ENCODE measurements around the gene MORC1. TPM values are rescaled to one million over a fixed set of nuclear protein-coding genes. Genes with fewer than 3 reads are reported as not detected.
"Not testable (repeated sequence)": the region's sequence is repeated elsewhere in the genome, so short reads cannot be mapped to it uniquely, and the experiment has no call there.

MORC1 gene
- not detected for polyA plus RNA-seq (2013, experiment 1 of 2; ENCODE audit: insufficient read length)
- polyA plus RNA-seq (2013, experiment 2 of 2; ENCODE audit: insufficient read length) = not detected

DNA sequence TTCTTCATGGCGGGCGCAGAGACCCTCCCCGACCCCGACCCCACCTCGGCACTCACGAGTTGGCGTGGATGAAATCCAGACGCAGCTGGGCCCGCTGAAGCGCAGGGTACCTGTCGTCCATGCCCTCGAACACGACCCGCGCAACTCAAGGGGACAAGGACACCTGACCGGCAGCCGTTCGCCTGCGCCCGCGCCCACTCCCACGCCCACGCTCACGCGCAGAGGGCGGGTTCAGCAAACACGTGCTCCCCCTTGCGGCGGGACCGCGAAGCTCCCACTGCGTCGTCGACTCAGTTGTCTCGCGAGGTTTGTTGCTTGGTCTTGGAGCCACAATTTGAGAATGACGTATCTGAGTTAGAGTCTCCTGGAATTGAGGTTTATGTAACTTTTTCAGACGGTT lies at the start of gene MORC1:
TSS of gene MORC1 (minus strand) at position 196 of the 400 bp plus-strand sequence. CDS start at position 121, 75 bp downstream.
- no peak for DNase-seq

GRCh38 chr3:109165905-109166304 lies 48.0 kb upstream of the MORC1 start:
- no peak for DNase-seq

DNA sequence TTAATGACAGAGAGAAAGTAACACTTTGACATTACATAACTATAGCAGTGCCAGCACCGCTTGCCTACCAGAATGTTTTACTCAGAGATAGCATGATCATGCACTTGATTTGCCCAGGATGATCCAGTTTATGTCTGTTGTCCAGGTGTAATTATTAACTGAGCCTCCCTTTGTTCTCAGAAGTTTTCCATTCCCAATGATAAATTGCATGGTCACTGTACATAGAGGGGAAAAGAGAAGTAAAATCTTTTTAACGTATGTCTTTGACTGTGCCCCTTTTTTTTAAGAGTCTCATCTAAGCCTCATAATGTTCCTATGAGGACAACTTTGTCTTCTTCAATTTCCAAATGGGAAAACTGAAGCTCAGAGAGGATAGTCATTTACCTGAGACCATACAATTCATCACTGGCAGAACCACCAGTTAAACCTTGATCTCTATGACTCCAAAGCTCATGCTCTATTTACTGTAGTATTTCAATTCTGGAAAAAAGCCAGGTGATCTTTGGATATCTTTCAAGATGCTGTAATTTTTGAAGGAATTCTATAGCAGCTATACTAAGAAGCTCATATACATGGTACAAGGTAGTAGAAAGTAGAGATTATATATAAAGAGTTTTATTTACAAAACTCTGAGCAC lies 43.7 kb upstream of the MORC1 start:
- DNase-seq = no peak

- DNase-seq = no peak
Observed at GRCh38 chr3:109155828-109156227, 37.9 kb upstream of the MORC1 start.

DNA sequence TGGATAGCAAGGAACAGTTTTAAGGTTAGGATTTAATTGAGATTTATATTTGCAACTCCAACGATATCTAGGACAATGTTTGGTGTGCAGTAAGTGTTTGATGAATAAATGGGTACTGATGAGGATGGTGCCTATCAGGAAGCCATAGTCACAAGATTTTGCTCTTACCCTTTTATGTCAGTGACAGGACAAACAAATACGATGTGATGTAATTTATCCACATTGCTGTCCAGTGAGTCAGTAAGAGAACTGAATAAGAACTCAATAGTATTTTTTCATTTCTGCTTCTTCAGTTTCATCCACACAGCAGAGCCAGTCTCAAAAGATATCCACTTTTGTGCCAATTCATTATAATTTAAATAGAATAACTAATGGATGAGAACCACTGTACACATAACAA lies 37.0 kb upstream of the MORC1 start:
- no peak for DNase-seq

DNA sequence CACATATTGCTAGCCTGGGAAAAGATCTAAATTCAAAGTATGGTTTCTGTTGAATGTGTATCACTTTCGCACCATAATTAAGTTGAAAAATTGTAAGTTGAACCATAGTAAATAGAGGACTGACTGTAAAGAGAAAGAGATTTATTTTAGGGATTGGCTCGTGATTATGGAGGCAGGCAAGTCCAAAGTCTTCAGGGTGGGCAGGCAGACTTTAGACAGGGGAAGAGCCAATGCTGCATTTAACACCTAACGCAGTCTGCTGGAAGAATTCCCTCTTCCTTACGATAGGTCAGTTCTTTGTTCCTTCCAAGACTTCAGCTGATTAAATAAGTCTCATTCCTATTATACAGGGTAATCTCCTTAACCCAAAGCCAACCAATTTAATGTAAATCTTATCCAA lies 34.4 kb upstream of the MORC1 start:
- no peak for DNase-seq

DNA sequence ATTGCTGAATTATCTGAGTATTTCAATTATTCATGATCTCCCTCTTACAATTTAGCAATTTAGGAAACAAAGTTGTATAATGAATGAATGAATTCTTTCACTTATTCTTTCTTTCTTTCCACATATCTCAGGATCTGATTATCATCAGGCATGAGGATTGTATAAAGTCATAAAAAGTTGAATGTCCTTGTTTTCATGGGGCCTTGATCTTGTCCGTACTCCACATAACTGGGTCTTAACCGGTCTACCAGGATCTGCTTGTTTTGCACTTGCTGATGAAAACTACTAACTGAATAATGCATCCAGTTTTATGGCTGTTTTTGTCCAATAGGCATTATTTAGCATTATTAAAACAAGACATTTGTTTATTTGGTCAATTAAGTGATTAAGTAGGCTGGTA lies 31.1 kb upstream of the MORC1 start:
- DNase-seq = no peak

- DNase-seq = no peak
Observed at GRCh38 chr3:109143646-109144045, 25.7 kb upstream of the MORC1 start.

GRCh38 chr3:109140318-109140717 lies 22.4 kb upstream of the MORC1 start:
- DNase-seq = no peak

DNA sequence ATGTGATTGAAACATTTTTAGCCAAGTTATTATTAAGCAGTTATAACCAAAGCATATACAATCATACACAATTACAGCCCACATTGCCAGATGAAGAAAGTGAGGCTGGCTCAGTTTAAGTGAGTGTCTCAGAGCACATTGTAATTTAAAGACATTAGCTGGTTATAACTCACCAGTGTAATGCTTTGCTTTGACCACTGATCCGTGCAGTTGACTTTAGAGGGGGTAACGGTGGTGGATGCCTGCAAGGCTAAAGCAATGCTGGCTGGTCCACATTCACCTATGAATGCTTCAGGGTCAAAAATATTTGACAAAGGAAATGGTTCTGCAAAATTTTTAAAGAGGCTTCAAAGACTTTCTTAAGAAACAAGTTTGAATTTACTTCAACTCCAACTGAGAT lies 19.8 kb upstream of the MORC1 start:
- no peak for DNase-seq

- no peak for DNase-seq
Observed at GRCh38 chr3:109136523-109136922, 18.6 kb upstream of the MORC1 start, which contains the start of gene C3orf85. Gene C3orf85 (plus strand): TSS chr3:109136719. CDS start chr3:109136848, 129 bp downstream.

DNA sequence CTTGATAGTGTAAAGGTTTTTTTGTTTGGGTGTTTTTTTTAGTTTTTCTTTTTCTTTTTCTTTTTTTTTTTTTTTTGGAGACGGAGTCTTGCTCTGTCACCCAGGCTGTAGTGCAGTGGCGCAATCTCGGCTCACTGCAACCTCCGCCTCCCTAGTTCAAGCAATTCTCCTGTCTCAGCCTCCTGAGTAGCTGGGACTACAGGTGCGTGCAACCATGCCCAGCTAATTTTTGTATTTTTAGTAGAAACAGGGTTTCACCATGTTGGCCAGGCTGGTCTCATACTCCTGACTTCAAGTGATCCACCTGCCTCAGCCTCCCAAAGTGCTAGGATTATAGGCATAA lies 15.5 kb upstream of the MORC1 start:
- not testable (repeated sequence) for DNase-seq

DNA sequence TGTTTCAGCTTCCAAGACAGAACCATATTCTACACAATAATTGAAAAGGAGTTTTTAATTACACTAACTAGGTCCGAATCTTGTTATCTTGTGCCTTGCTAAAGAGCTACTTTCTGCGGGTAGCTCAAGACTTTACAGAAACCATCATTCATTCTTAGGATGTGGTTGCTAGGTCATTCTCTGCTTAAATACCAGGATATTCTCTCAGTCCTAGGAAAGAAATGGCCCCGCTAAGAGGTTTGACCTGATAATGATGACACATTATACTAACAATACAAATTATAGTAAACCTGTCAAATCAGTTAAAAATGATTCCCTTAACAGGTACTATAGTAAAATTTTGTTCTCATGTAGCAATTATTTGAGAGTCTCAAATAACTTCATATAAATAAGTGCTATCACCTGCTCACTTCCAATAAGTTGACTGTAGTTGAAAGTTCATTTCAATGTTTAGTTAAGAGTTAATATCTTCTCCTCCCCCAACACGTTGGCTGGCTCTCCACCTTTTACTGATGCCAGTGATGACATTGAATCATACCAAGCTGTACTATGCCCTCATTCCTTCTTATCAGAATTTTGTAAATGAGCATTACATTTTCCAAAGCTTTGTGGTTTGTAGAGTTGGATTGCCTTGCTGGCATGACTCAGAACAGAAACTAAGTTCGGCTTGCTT lies 15.0 kb upstream of the MORC1 start:
- DNase-seq = no peak

GRCh38 chr3:109131276-109131675 lies 13.3 kb upstream of the MORC1 start:
- no peak for DNase-seq

GRCh38 chr3:109127553-109127952 lies 9.6 kb upstream of the MORC1 start:
- DNase-seq = no peak

GRCh38 chr3:109125902-109126301 lies 8.0 kb upstream of the MORC1 start:
- DNase-seq = no peak

DNA sequence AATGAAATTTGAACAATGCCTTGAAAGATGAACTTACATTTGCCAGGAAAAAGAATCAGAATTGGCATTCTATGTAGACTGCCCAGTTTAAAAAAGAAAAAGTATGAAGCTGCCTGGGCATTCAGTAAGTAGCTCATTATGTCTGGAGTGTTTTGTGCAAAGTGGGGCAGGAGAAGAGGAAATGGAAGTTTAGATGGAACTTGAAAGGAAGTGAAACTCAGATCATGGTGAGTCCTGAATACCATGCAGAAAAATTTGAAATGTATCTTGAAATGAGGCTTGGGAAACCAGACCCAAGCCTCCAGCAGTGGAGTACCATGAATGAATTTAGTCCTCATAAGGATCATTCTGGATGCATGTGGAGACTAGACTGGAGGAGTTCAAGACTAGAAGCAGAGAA lies 4.8 kb upstream of the MORC1 start:
- DNase-seq = no peak

- no peak for DNase-seq
Observed at GRCh38 chr3:109118584-109118983, 650 bp upstream of the MORC1 start.

DNA sequence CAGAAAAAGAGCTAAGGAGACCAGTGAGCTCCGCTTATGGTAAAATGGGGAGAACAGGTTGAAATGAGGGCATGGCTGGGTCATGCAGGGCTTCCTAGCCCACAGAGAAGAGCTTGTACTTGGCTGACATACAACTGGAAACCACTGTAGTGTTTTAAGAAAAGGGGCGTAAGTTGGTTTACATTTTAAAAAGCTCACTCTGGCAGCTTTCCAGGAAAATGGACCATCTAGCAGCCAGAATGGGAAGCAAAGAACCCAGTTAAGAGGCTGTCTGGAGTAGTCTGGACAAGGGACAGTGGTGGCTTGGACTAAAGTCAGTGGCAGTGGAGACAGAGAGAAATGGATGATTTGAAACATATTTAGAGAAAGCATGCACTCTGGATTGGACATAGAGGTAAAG lies 1.9 kb downstream of the MORC1 start:
- no peak for DNase-seq

GRCh38 chr3:109115451-109115850 lies 2.5 kb downstream of the MORC1 start:
- DNase-seq = no peak

GRCh38 chr3:109114746-109115145 lies 3.2 kb downstream of the MORC1 start:
- no peak for DNase-seq

DNA sequence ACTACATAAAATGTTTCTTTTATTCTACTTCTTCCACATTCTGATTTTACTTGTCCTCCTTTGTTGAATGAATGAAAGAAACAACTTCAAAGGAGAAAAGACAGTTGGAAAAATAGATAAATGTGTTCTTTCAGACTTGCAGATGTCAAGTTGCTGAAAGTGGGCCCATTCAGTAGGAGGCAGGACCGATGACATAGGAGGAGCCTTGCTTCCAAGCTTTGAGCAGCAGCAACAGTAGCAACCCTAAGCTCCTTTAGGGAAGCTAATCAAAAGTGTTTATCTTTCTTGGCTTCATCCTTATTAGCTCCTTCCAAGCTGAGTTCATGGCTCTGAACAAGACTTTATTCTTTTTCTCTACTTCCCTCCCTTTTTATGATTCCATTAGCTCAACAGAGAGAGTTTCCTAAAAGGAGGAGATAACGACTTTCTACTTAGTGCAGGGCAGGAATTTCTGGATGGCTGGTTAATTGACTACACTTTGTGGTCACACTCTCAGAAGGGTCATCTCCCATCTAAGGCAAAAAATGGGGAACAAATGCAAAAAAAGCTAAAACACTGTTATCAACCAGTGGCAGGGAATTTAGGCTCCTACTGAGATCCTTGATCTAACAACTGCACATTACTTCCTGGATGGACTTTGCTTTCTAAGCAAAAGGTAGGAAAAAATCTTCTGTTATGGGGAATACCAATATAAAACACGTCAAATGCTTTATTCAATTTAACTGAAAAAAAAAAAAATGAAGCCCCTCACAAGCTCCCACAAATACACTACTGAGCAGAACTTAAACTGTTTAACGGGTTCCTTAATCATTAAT lies 4.8 kb downstream of the MORC1 start:
- no peak for DNase-seq

GRCh38 chr3:109109574-109109973 lies 8.4 kb downstream of the MORC1 start:
- DNase-seq = no peak

Measured in fibroblast of skin of scalp (primary cell).